ENCODE data around the gene KANK4. TPM values are rescaled to one million over a fixed set of nuclear protein-coding genes. Genes with fewer than 3 reads are reported as not detected.

The KANK4 gene
- total RNA-seq, 2 experiments from 2014 or later, result not detected

- no peak for TF ChIP-seq EZH2phosphoT487 (IDR thresholded peaks at IDR 0.05; ENCODE audit: borderline replicate concordance, low read depth, low read length)
- TF ChIP-seq CTCF (conservative IDR thresholded peaks at IDR 0.05; ENCODE audit: low read length), result no peak
- Histone ChIP-seq H3K9me2 (ENCODE audit: insufficient read depth, low read length) (no peaks in the 10 kb centered on the region), H3K4me3 (ENCODE audit: low read depth, low read length, poor library complexity, severe bottlenecking) (no peak overlapping the region), H3K27ac (ENCODE audit: low read depth, low read length, poor library complexity, severe bottlenecking) (no peak overlapping the region), H3K36me3 (ENCODE audit: insufficient read depth, low read length) (no peaks in the 10 kb centered on the region), H3K4me1 (ENCODE audit: insufficient read depth, low read length, poor library complexity, severe bottlenecking) (peaks cover 10% of the 10 kb centered on the region), H3K4me2 (ENCODE audit: low read length) (no peak overlapping the region), H3K79me2 (ENCODE audit: insufficient read depth, low read depth, low read length) (no peaks in the 10 kb centered on the region), H2AFZ (ENCODE audit: low read length) (no peak overlapping the region), H4K20me1 (ENCODE audit: insufficient read depth, low read length) (no peaks in the 10 kb centered on the region), H3K9me3 (ENCODE audit: low read length) (no peaks in the 10 kb centered on the region)
- CTCF ChIA-PET (ENCODE audit: unreplicated experiment), result no interaction called here
- BruUV-seq (replicated peaks), result no TSS peak
- intact Hi-C loops (cut with micrococcal nuclease; ENCODE audit: unreplicated experiment), result no loop called here
- no peak for DNase-seq (ENCODE audit: low spot score)
- POLR2A ChIA-PET, result no interaction called here
Observed at GRCh38 chr1:62269851-62270495, 49.3 kb downstream of the KANK4 start.

GRCh38 chr1:62269439-62269838 lies 49.8 kb downstream of the KANK4 start:
- TF ChIP-seq EZH2phosphoT487 (IDR thresholded peaks at IDR 0.05; ENCODE audit: borderline replicate concordance, low read depth, low read length), result no peak
- TF ChIP-seq CTCF (conservative IDR thresholded peaks at IDR 0.05; ENCODE audit: low read length), result no peak
- CTCF ChIA-PET (ENCODE audit: unreplicated experiment), result no interaction called here
- no peak overlapping the region for H3K27ac ChIP-seq (ENCODE audit: low read depth, low read length, poor library complexity, severe bottlenecking)

GRCh38 chr1:62268315-62268714 lies 50.9 kb downstream of the KANK4 start:
- Histone ChIP-seq H4K20me1 (ENCODE audit: insufficient read depth, low read length) (no peaks in the 10 kb centered on the region), H3K9me2 (ENCODE audit: insufficient read depth, low read length) (no peaks in the 10 kb centered on the region), H3K4me1 (ENCODE audit: insufficient read depth, low read length, poor library complexity, severe bottlenecking) (peaks cover 10% of the 10 kb centered on the region), H3K27ac (ENCODE audit: low read depth, low read length, poor library complexity, severe bottlenecking) (no peak overlapping the region), H3K4me3 (ENCODE audit: low read depth, low read length, poor library complexity, severe bottlenecking) (no peak overlapping the region), H3K4me2 (ENCODE audit: low read length) (no peak overlapping the region), H2AFZ (ENCODE audit: low read length) (no peak overlapping the region), H3K36me3 (ENCODE audit: insufficient read depth, low read length) (no peaks in the 10 kb centered on the region), H3K9me3 (ENCODE audit: low read length) (no peaks in the 10 kb centered on the region), H3K79me2 (ENCODE audit: insufficient read depth, low read depth, low read length) (no peaks in the 10 kb centered on the region)
- no TSS peak for BruUV-seq (replicated peaks)
- intact Hi-C loops (cut with micrococcal nuclease; ENCODE audit: unreplicated experiment), result no loop called here
- no peak for DNase-seq (ENCODE audit: low spot score)
- ChIA-PET POLR2A (interaction anchor here (0.6 kb wide), 1 partner anchor 1221 kb away, joined by 3 read pairs; no protein-coding TSS in a partner anchor), CTCF (ENCODE audit: unreplicated experiment) (no interaction called here)
- TF ChIP-seq EZH2phosphoT487 (IDR thresholded peaks at IDR 0.05; ENCODE audit: borderline replicate concordance, low read depth, low read length) (no peak), CTCF (conservative IDR thresholded peaks at IDR 0.05; ENCODE audit: low read length) (no peak)

More at GRCh38 chr1:62269439-62269838, 49.8 kb downstream of the KANK4 start:
- intact Hi-C loops (cut with micrococcal nuclease; ENCODE audit: unreplicated experiment), result no loop called here
- H3K36me3 ChIP-seq (ENCODE audit: insufficient read depth, low read length), result no peaks in the 10 kb centered on the region
- no peak overlapping the region for H3K4me3 ChIP-seq (ENCODE audit: low read depth, low read length, poor library complexity, severe bottlenecking)
- BruUV-seq (replicated peaks), result no TSS peak
- DNase-seq (ENCODE audit: low spot score), result no peak
- H3K4me2 ChIP-seq (ENCODE audit: low read length), result no peak overlapping the region
- POLR2A ChIA-PET, result no interaction called here
- H3K79me2 ChIP-seq (ENCODE audit: insufficient read depth, low read depth, low read length), result no peaks in the 10 kb centered on the region
- H3K9me3 ChIP-seq (ENCODE audit: low read length), result no peaks in the 10 kb centered on the region
- H3K9me2 ChIP-seq (ENCODE audit: insufficient read depth, low read length), result no peaks in the 10 kb centered on the region
- H4K20me1 ChIP-seq (ENCODE audit: insufficient read depth, low read length), result no peaks in the 10 kb centered on the region
- no peak overlapping the region for H2AFZ ChIP-seq (ENCODE audit: low read length)
- H3K4me1 ChIP-seq (ENCODE audit: insufficient read depth, low read length, poor library complexity, severe bottlenecking), result peaks cover 10% of the 10 kb centered on the region
